Measurements from ENCODE around the gene PRR7.
"Not testable (repeated sequence)": the region's sequence is repeated elsewhere in the genome, so short reads cannot be mapped to it uniquely, and the experiment has no call there.

PRR7 gene

GRCh38 chr5:177412603-177413233 is 33.9 kb upstream of the PRR7 start:
- no peak for TF ChIP-seq CTCF (IDR thresholded peaks at IDR 0.05; ENCODE audit: control insufficient read depth, extremely low read depth, insufficient read depth)
- no peak overlapping the region for H3K4me3 ChIP-seq (ENCODE audit: low read depth, low read length)
- DNase-seq (ENCODE audit: low read depth), result no peak

GRCh38 chr5:177414481-177414880 is 32.1 kb upstream of the PRR7 start:
- TF ChIP-seq CTCF (IDR thresholded peaks at IDR 0.05; ENCODE audit: control insufficient read depth, extremely low read depth, insufficient read depth), result no peak
- no peak overlapping the region for H3K4me3 ChIP-seq (ENCODE audit: low read depth, low read length)
- no peak for DNase-seq (ENCODE audit: low read depth)

GRCh38 chr5:177417081-177417480 is 29.5 kb upstream of the PRR7 start:
- not testable (repeated sequence) for DNase-seq (ENCODE audit: low read depth); H3K4me3 ChIP-seq (ENCODE audit: low read depth, low read length)

GRCh38 chr5:177419046-177419445 is 27.6 kb upstream of the PRR7 start:
- DNase-seq (ENCODE audit: low read depth), result no peak
- TF ChIP-seq CTCF (IDR thresholded peaks at IDR 0.05; ENCODE audit: control insufficient read depth, extremely low read depth, insufficient read depth), result no peak

GRCh38 chr5:177420472-177420871 is 26.1 kb upstream of the PRR7 start:
- H3K4me3 ChIP-seq (ENCODE audit: low read depth, low read length); DNase-seq (ENCODE audit: low read depth): not testable (repeated sequence)

More at GRCh38 chr5:177419046-177419445, 27.6 kb upstream of the PRR7 start:
- no peak overlapping the region for H3K4me3 ChIP-seq (ENCODE audit: low read depth, low read length)

GRCh38 chr5:177421062-177421798 is 25.4 kb upstream of the PRR7 start:
- DNase-seq (ENCODE audit: low read depth), result no peak
- TF ChIP-seq CTCF (IDR thresholded peaks at IDR 0.05; ENCODE audit: control insufficient read depth, extremely low read depth, insufficient read depth), result no peak
- H3K4me3 ChIP-seq (ENCODE audit: low read depth, low read length), result no peak overlapping the region

GRCh38 chr5:177423671-177424070 is 22.9 kb upstream of the PRR7 start:
- no peak for DNase-seq (ENCODE audit: low read depth)
- TF ChIP-seq CTCF (IDR thresholded peaks at IDR 0.05; ENCODE audit: control insufficient read depth, extremely low read depth, insufficient read depth), result no peak
- H3K4me3 ChIP-seq (ENCODE audit: low read depth, low read length), result no peak overlapping the region

Measured in LNCaP clone FGC (cell line).